IPS-15b (cell line): ENCODE results near the gene ATG9B.

ENCODE experiments used
- H3K27me3 ChIP-seq: one replicate; pipeline ENCODE4 v1.6.1; 2013; ENCODE audit warnings: low read length; ENCODE audit not compliant: control insufficient read depth, insufficient read depth
- H3K36me3 ChIP-seq: one replicate; pipeline ENCODE4 v1.6.1; 2013; ENCODE audit warnings: low read length; ENCODE audit not compliant: control insufficient read depth, insufficient read depth
- H3K4me1 ChIP-seq: one replicate; pipeline ENCODE4 v1.6.1; 2013; ENCODE audit warnings: mild to moderate bottlenecking, low read length; ENCODE audit not compliant: control insufficient read depth, insufficient read depth
- H3K4me3 ChIP-seq: one replicate; pipeline ENCODE4 v1.5.1; 2013; ENCODE audit warnings: low read depth, low read length
- H3K9ac ChIP-seq: one replicate; pipeline ENCODE4 v1.6.1; 2013; ENCODE audit warnings: low read depth, mild to moderate bottlenecking, low read length
- H3K9me3 ChIP-seq: one replicate; pipeline ENCODE4 v1.6.1; 2013; ENCODE audit warnings: mild to moderate bottlenecking, low read length; ENCODE audit not compliant: control insufficient read depth, insufficient read depth

The ATG9B gene

GRCh38 chr7:150990416-150991186 is 33.7 kb downstream of the ATG9B start, which contains the start of gene NOS3:
Gene NOS3, plus strand, starts transcription at chr7:150991017. Its CDS starts 2,787 bp downstream, at chr7:150993804.
- Histone ChIP-seq H3K9ac (no peak within 1 kb of the TSS), H3K9me3 (no peaks in the 10 kb centered on the region), H3K4me1 (peaks cover 7% of the 10 kb centered on the region), H3K4me3 (no peak within 1 kb of the TSS), H3K36me3 (no peaks in the 10 kb centered on the region), H3K27me3 (no peaks in the 10 kb centered on the region)

GRCh38 chr7:150989456-150989855 is 34.8 kb downstream of the ATG9B start:
- Histone ChIP-seq H3K36me3 (no peaks in the 10 kb centered on the region), H3K4me3 (no peak overlapping the region), H3K9ac (peak overlapping the region; percentile 37), H3K4me1 (peaks cover 7% of the 10 kb centered on the region), H3K27me3 (no peaks in the 10 kb centered on the region), H3K9me3 (no peaks in the 10 kb centered on the region)

DNA sequence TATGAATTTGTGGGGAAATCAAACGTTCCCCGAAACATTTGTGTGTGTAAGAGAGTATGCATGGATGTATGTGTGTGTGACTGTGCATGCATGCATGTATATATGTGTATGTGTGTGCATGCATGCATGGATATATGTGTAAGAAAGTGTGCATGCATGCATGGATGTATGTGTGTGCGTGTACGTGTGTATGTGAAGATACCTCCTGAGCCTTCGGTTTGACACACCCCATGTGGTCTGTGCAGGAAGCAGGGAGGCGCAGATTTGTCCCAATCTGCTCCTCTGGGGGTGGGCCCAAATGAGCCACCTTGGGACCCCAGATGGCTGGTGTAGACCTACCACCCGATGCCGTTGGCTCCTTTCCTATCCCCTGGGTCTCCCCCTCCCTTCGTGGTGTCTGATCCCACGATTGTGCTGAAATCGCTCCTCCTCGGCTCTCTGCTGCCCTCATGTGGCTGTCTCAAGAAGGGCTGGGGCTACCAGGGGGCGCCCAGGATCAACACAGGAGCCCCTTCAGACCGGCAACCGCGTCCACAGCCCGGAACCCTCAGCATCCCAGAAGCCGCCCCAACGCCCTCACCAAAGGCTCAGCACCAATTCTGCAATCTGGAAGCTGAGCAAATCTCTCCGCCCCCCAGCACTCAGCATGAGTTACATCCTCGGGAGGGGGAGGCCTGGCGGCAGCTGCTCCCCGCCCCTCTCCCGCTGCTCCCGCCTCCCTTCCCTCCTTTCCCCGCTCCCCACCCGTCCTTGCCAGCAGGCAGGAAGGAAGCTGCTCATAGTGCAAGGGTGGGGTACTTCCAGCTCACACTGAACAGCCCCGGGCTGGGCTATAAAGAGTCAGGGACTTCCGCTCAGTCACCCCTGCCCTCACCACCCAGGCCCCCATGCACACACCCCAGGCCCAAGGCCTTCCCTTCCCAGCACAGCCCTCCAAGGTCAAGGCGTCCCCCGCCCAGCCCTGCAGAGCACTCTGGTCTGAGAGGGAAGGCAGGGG is 35.8 kb downstream of the ATG9B start:
- Histone ChIP-seq H3K9ac (peak overlapping the region; percentile 37), H3K9me3 (no peaks in the 10 kb centered on the region), H3K4me3 (peak overlapping the region; percentile 50), H3K4me1 (peaks cover 7% of the 10 kb centered on the region), H3K36me3 (no peaks in the 10 kb centered on the region), H3K27me3 (no peaks in the 10 kb centered on the region)

- H3K27me3 ChIP-seq = peaks cover 18% of the 10 kb centered on the region
- peaks cover 5% of the 10 kb centered on the region for H3K4me1 ChIP-seq
- no peak overlapping the region for H3K9ac ChIP-seq
- no peaks in the 10 kb centered on the region for H3K36me3 ChIP-seq
- H3K9me3 ChIP-seq = no peaks in the 10 kb centered on the region
- no peak overlapping the region for H3K4me3 ChIP-seq
Measured at GRCh38 chr7:150986556-150986955, 37.7 kb downstream of the ATG9B start.

GRCh38 chr7:150986099-150986512 is 38.2 kb downstream of the ATG9B start:
- Histone ChIP-seq H3K9ac (no peak overlapping the region), H3K36me3 (no peaks in the 10 kb centered on the region), H3K4me3 (no peak overlapping the region), H3K4me1 (peaks cover 5% of the 10 kb centered on the region), H3K27me3 (peaks cover 21% of the 10 kb centered on the region), H3K9me3 (no peaks in the 10 kb centered on the region)

DNA sequence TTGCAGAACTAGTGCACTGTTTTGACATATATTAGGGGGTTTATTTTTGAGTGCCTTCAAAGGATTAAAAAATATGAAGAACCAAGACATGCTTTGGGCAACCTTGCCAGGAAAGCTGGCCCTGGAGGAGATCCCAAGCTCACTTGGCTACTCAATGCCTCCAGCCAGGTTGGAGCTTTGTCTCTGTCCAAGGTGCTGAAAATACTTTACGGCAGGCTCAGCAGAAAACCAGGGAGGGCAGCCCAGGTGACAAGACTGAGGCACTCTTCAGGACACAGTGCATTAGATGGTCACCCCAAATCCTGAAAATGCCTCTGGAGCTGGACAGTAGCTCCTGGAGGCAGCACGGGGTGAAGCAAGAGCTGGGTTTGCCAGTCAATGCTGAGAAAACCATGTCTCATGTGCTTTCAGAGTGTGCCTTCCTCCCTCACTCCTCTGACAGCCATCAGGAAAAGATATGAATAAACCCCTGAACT is 40.4 kb downstream of the ATG9B start:
- no peaks in the 10 kb centered on the region for H3K36me3 ChIP-seq
- peaks cover 32% of the 10 kb centered on the region for H3K27me3 ChIP-seq
- no peak overlapping the region for H3K9ac ChIP-seq
- no peak overlapping the region for H3K4me3 ChIP-seq
- H3K4me1 ChIP-seq = peaks cover 17% of the 10 kb centered on the region
- H3K9me3 ChIP-seq = no peaks in the 10 kb centered on the region

- no peak overlapping the region for H3K4me3 ChIP-seq
- H3K9ac ChIP-seq = no peak overlapping the region
- H3K36me3 ChIP-seq = no peaks in the 10 kb centered on the region
- H3K4me1 ChIP-seq = peaks cover 13% of the 10 kb centered on the region
- peaks cover 33% of the 10 kb centered on the region for H3K27me3 ChIP-seq
- H3K9me3 ChIP-seq = no peaks in the 10 kb centered on the region
Measured at GRCh38 chr7:150982351-150982750, 41.9 kb downstream of the ATG9B start.

GRCh38 chr7:150981644-150982043 is 42.6 kb downstream of the ATG9B start:
- Histone ChIP-seq H3K9me3 (no peaks in the 10 kb centered on the region), H3K4me1 (peaks cover 18% of the 10 kb centered on the region), H3K27me3 (peaks cover 39% of the 10 kb centered on the region), H3K4me3 (no peak overlapping the region), H3K36me3 (no peaks in the 10 kb centered on the region), H3K9ac (no peak overlapping the region)

DNA sequence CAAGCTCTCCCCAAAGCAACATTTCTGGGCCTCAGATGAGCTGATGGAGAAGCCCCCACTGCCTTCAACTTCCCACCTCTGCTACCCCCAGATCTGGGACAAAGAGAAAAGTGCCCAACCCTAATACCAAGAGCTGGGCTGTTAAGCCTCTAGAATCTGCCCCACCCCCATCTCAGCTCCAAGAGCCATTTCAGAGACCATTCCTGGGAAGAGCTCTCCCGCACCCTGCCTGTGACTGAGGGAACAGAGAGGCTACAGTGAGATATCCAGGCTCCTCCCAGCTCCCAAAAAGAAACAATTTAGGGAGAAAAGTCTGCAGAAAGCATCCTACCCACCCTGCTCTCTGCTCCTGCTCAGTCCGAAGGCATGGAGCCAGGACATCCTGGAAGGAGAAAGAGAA is 43.6 kb downstream of the ATG9B start:
- Histone ChIP-seq H3K9ac (no peak overlapping the region), H3K4me1 (peaks cover 23% of the 10 kb centered on the region), H3K4me3 (no peak overlapping the region), H3K27me3 (peaks cover 39% of the 10 kb centered on the region), H3K9me3 (no peaks in the 10 kb centered on the region), H3K36me3 (no peaks in the 10 kb centered on the region)

- peaks cover 24% of the 10 kb centered on the region for H3K4me1 ChIP-seq
- H3K4me3 ChIP-seq = peak overlapping the region; percentile 52
- H3K27me3 ChIP-seq = peaks cover 39% of the 10 kb centered on the region
- H3K9ac ChIP-seq = no peak overlapping the region
- H3K9me3 ChIP-seq = no peaks in the 10 kb centered on the region
- no peaks in the 10 kb centered on the region for H3K36me3 ChIP-seq
Measured at GRCh38 chr7:150979713-150980390, 44.4 kb downstream of the ATG9B start.

GRCh38 chr7:150978126-150978789 is 46.0 kb downstream of the ATG9B start, which contains the start of gene KCNH2:
Gene KCNH2, minus strand, starts transcription at chr7:150978321. Its CDS starts 408 bp downstream, at chr7:150977913.
- H3K4me1 ChIP-seq = peaks cover 28% of the 10 kb centered on the region
- peaks cover 41% of the 10 kb centered on the region for H3K27me3 ChIP-seq
- peak within 1 kb of the TSS; percentile 69 for H3K4me3 ChIP-seq
- H3K9me3 ChIP-seq = no peaks in the 10 kb centered on the region
- H3K9ac ChIP-seq = peak within 1 kb of the TSS; percentile 24
- no peaks in the 10 kb centered on the region for H3K36me3 ChIP-seq
